Gastroesophageal sphincter (tissue), 4 donors: ENCODE data around the gene PAM16. TPM values are rescaled to one million over a fixed set of nuclear protein-coding genes. Genes with fewer than 3 reads are reported as not detected.

Source experiments
- ATAC-seq: fragments of 150-250 bp; one replicate; pipeline ENCODE4 v1.9.1; 2016; ENCODE audit warnings: mild to moderate bottlenecking, moderate library complexity
- H3K27ac ChIP-seq, 4 donors: fragments of 200-600 bp; sonication (generic) in 3 of 4; 1 replicate in 3 of 4; 2 replicates in 1 of 4; pipeline ENCODE4 v1.5.1; 2016 to 2019
- H3K27me3 ChIP-seq: fragments of 200-600 bp; sonication (generic); one replicate; pipeline ENCODE4 v1.5.1; 2019
- H3K36me3 ChIP-seq, 2 donors: fragments of 200-600 bp; sonication (generic); one replicate each; pipeline ENCODE4 v1.5.1; 2019; ENCODE audit warnings: control low read depth in 1 of 2
- H3K4me1 ChIP-seq, 3 donors: fragments of 200-600 bp; sonication (generic); 1 replicate in 2 of 3; 2 replicates in 1 of 3; pipeline ENCODE4 v1.5.1; 2016 to 2019; ENCODE audit warnings: control low read depth in 2 of 3
- H3K4me3 ChIP-seq, 2 donors: fragments of 200-600 bp; sonication (generic); one replicate each; pipeline ENCODE4 v1.5.1; 2019; ENCODE audit warnings: mild to moderate bottlenecking in 1 of 2, moderate library complexity in 1 of 2
- H3K9me3 ChIP-seq, 3 donors: fragments of 200-600 bp; sonication (generic); one replicate each; pipeline ENCODE4 v1.5.1; 2017 to 2019; ENCODE audit warnings: control low read depth in 2 of 3
- EP300 ChIP-seq: sonication (generic); formaldehyde crosslinking; IDR thresholded peaks from one replicate; pipeline ENCODE4 v1.6.1; 2017; ENCODE audit warnings: antibody characterized with exemption, mild to moderate bottlenecking
- POLR2A ChIP-seq, 2 donors: fragments of 450-650 bp; IDR thresholded peaks; one replicate each; pipeline ENCODE4 v1.6.1; 2017; ENCODE audit warnings: antibody characterized with exemption in 2 of 2, mild to moderate bottlenecking in 2 of 2, moderate library complexity in 1 of 2
- POLR2AphosphoS5 ChIP-seq: sonication (generic); formaldehyde crosslinking; IDR thresholded peaks from one replicate; pipeline ENCODE4 v1.6.1; 2017; ENCODE audit warnings: antibody characterized with exemption
- WGBS, 2 donors: methylation state at CpG; one replicate each; pipeline ENCODE4 v1.1.5; 2018; ENCODE audit warnings: low coverage in 1 of 2; 5-methylcytosine and 5-hydroxymethylcytosine counted together
- total RNA-seq, 4 donors: library from RNA; depleted of rRNA; stranded (reverse); fragments of >200 nt; gene quantifications; one replicate each; pipeline ENCODE4 v1.1.0, GENCODE V29; 2016
- TF ChIP-seq, protein P1 (sequence below), 4 experiments: fragments of 200-600 bp in 2 of 4; fragments of 450-650 bp in 2 of 4; sonication (generic) in 1 of 4; IDR thresholded peaks; one replicate each; pipeline ENCODE4 v1.5.1; 2017 to 2019; ENCODE audit warnings: antibody characterized with exemption in 4 of 4, mild to moderate bottlenecking in 2 of 4, moderate library complexity in 2 of 4

Gene PAM16
- total RNA-seq, 4 donors from 2014 or later, result 26.0 to 37.3 (median 34.7) TPM

- peaks cover 0 to 11% of the 10 kb centered on the region in 2 donors for H3K36me3 ChIP-seq
- peak overlapping the region in 1 of 2 donors; percentile 21 for H3K4me3 ChIP-seq
- TF ChIP-seq EP300, result no peak
- TF ChIP-seq POLR2A (IDR thresholded peaks at IDR 0.05), result no peak
- no peak for TF ChIP-seq POLR2AphosphoS5
- TF ChIP-seq, protein P1, sequence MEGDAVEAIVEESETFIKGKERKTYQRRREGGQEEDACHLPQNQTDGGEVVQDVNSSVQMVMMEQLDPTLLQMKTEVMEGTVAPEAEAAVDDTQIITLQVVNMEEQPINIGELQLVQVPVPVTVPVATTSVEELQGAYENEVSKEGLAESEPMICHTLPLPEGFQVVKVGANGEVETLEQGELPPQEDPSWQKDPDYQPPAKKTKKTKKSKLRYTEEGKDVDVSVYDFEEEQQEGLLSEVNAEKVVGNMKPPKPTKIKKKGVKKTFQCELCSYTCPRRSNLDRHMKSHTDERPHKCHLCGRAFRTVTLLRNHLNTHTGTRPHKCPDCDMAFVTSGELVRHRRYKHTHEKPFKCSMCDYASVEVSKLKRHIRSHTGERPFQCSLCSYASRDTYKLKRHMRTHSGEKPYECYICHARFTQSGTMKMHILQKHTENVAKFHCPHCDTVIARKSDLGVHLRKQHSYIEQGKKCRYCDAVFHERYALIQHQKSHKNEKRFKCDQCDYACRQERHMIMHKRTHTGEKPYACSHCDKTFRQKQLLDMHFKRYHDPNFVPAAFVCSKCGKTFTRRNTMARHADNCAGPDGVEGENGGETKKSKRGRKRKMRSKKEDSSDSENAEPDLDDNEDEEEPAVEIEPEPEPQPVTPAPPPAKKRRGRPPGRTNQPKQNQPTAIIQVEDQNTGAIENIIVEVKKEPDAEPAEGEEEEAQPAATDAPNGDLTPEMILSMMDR (IDR thresholded peaks at IDR 0.05), result no peak
- peaks cover 3 to 98% (median 63%) of the 10 kb centered on the region in 3 donors for H3K4me1 ChIP-seq
- no peaks in the 10 kb centered on the region for H3K27me3 ChIP-seq
- WGBS, 2 donors, result 22% methylated on average over 10 of the region's 31 CpGs; no CpG with 5 or more reads in 1 of the 2 donors
- ATAC-seq, result peak; percentile 80
- no peaks in the 10 kb centered on the region for H3K9me3 ChIP-seq
- peak overlapping the region; percentile 13 to 91 (median 88) for H3K27ac ChIP-seq
These were observed 25.2 kb upstream of the PAM16 start for GRCh38 chr16:4376126-4376892.

- peak overlapping the region; percentile 13 to 91 (median 88) for H3K27ac ChIP-seq
- no peak for ATAC-seq
- no peaks in the 10 kb centered on the region for H3K27me3 ChIP-seq
- H3K4me1 ChIP-seq, result peaks cover 3 to 98% (median 69%) of the 10 kb centered on the region in 3 donors
- H3K4me3 ChIP-seq, result peak overlapping the region in 1 of 2 donors; percentile 21
- no peaks in the 10 kb centered on the region for H3K9me3 ChIP-seq
- TF ChIP-seq POLR2A (IDR thresholded peaks at IDR 0.05), result no peak
- no peak for TF ChIP-seq POLR2AphosphoS5
- TF ChIP-seq, protein P1 (IDR thresholded peaks at IDR 0.05), result no peak
- no peak for TF ChIP-seq EP300
- peaks cover 0 to 5% of the 10 kb centered on the region in 2 donors for H3K36me3 ChIP-seq
- 60 to 62% methylated on average over 1 to 4 of the region's 15 CpGs for WGBS, 2 donors
These were observed 24.6 kb upstream of the PAM16 start for GRCh38 chr16:4375717-4376116.

DNA sequence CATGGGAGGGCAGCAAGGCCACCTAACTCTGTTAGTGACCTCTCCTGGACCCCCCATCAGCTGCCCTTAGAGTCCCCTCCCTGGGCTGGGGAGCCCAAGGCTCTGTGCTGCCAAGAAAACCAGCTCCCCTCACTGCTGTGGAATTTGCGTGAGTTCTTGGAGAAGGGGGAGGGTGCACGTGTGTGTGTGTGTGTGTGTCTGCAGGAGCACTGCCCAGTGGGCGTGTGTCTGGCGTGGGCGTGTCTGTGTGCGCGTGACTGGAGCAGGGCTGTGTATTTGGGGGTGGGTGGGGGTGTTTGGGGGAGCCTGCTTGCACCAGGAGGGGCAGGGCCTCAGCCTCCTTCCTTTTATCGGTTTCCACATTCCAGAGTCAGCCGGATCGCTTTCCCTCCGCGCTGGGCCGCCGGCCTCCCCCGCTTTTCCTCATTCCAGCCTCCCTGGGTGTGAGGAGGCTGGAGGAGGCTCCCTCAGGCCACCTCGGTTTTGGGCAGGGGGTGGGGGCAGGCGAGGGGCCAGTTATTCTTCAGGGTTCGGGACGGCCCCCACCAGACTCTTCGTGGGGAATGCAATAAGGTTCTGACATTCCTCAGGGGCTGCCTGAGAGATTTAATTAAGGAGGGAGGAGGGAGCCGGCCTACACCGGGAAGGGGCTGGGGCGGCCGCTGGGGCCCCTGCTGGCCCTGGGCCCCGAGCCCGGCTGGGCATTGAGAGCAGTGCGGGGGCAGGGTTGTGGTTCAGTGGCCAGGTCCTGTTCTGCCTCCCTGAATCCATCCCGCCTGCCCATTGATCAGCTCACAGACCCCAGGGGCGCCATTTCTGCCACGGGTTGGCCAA, 23.0 kb upstream of the PAM16 start:
- peak overlapping the region; percentile 14 to 91 (median 88) for H3K27ac ChIP-seq
- peak overlapping the region in 1 of 2 donors; percentile 83 for H3K4me3 ChIP-seq
- no peaks in the 10 kb centered on the region for H3K36me3 ChIP-seq
- H3K27me3 ChIP-seq, result no peaks in the 10 kb centered on the region
- H3K9me3 ChIP-seq, result no peaks in the 10 kb centered on the region
- peak; percentile 39 for ATAC-seq
- no CpG with 5 or more reads among the region's 30 CpGs for WGBS, 2 donors
- H3K4me1 ChIP-seq, result peaks cover 3 to 97% (median 70%) of the 10 kb centered on the region in 3 donors
- TF ChIP-seq POLR2AphosphoS5, result peak; percentile 81
- TF ChIP-seq, protein P1 (IDR thresholded peaks at IDR 0.05), result no peak

- H3K4me1 ChIP-seq, result peaks cover 3 to 90% (median 70%) of the 10 kb centered on the region in 3 donors
- peak overlapping the region in 1 of 2 donors; percentile 83 for H3K4me3 ChIP-seq
- TF ChIP-seq POLR2A (IDR thresholded peaks at IDR 0.05) (no peak), POLR2AphosphoS5 (no peak), EP300 (no peak)
- TF ChIP-seq, protein P1 (IDR thresholded peaks at IDR 0.05), result no peak
- WGBS, 2 donors, result 40% methylated on average over 1 of the region's 9 CpGs; no CpG with 5 or more reads in 1 of the 2 donors
- no peaks in the 10 kb centered on the region for H3K27me3 ChIP-seq
- no peaks in the 10 kb centered on the region for H3K9me3 ChIP-seq
- peak overlapping the region; percentile 14 to 91 (median 88) for H3K27ac ChIP-seq
- ATAC-seq, result no peak
- no peaks in the 10 kb centered on the region for H3K36me3 ChIP-seq
These were observed 22.3 kb upstream of the PAM16 start for GRCh38 chr16:4373356-4373908.
